Karpas-422 (cell line): ENCODE measurements around the gene DIP2B. TPM values are rescaled to one million over a fixed set of nuclear protein-coding genes. Genes with fewer than 3 reads are reported as not detected.

Experiments
- DNase-seq: peaks from one replicate; pipeline ENCODE4 v3.0.0-alpha.2; 2015
- H2AFZ ChIP-seq: fragments of 200-600 bp; sonication (generic); 2 replicates; pipeline ENCODE4 v1.6.1; 2014; ENCODE audit warnings: antibody characterized with exemption, low read length, mixed read lengths
- H3K27ac ChIP-seq: fragments of 200-600 bp; sonication (generic); 2 replicates; pipeline ENCODE4 v1.5.1; 2014; ENCODE audit warnings: mild to moderate bottlenecking, low read length, moderate library complexity
- H3K27me3 ChIP-seq: fragments of 200-600 bp; sonication (generic); 2 replicates; pipeline ENCODE4 v1.6.1; 2014; ENCODE audit warnings: low read length, mixed read lengths
- H3K36me3 ChIP-seq: fragments of 200-600 bp; sonication (generic); 2 replicates; pipeline ENCODE4 v1.6.1; 2014; ENCODE audit warnings: low read length, mixed read lengths; ENCODE audit not compliant: insufficient read depth
- H3K4me1 ChIP-seq: fragments of 200-600 bp; sonication (generic); 2 replicates; pipeline ENCODE4 v1.6.1; 2014; ENCODE audit warnings: mild to moderate bottlenecking, low read length, mixed read lengths
- H3K4me2 ChIP-seq: fragments of 200-600 bp; sonication (generic); 2 replicates; pipeline ENCODE4 v1.6.1; 2014; ENCODE audit warnings: low read length, low read depth, mild to moderate bottlenecking; ENCODE audit not compliant: poor library complexity, severe bottlenecking
- H3K4me3 ChIP-seq: fragments of 200-600 bp; sonication (generic); 2 replicates; pipeline ENCODE4 v1.5.1; 2014; ENCODE audit warnings: mild to moderate bottlenecking, antibody characterized with exemption, low read length, mixed read lengths
- H3K79me2 ChIP-seq: fragments of 200-600 bp; sonication (generic); 2 replicates; pipeline ENCODE4 v1.6.1; 2014; ENCODE audit warnings: mild to moderate bottlenecking, low read length, mixed read lengths
- H3K9ac ChIP-seq: fragments of 200-600 bp; sonication (generic); 2 replicates; pipeline ENCODE4 v1.6.0; 2014; ENCODE audit warnings: low read length
- H3K9me2 ChIP-seq: fragments of 200-600 bp; sonication (generic), shearing (Covaris generic); replicated peaks from 2 replicates; pipeline ENCODE4 v1.6.0; 2014; ENCODE audit warnings: mild to moderate bottlenecking, low read length, moderate library complexity; ENCODE audit not compliant: insufficient read depth
- H3K9me3 ChIP-seq: fragments of 300-700, 200-600 bp; sonication (generic); 2 replicates; pipeline ENCODE4 v1.6.1; 2014; ENCODE audit warnings: low read length, mixed read lengths
- H4K20me1 ChIP-seq: fragments of 200-600 bp; sonication (generic); 2 replicates; pipeline ENCODE4 v1.6.1; 2014; ENCODE audit warnings: mild to moderate bottlenecking, antibody characterized with exemption, low read length, low read depth; ENCODE audit not compliant: insufficient read depth
- total RNA-seq: library from RNA; depleted of rRNA; stranded (reverse); fragments of >200 nt; shearing (Covaris generic); gene quantifications from 2 replicates; pipeline ENCODE4 v1.2.3, GENCODE V29; 2014; ENCODE audit warnings: low replicate concordance

Gene DIP2B
- total RNA-seq, 1 experiment from 2014 or later = 37.5 TPM

DNA sequence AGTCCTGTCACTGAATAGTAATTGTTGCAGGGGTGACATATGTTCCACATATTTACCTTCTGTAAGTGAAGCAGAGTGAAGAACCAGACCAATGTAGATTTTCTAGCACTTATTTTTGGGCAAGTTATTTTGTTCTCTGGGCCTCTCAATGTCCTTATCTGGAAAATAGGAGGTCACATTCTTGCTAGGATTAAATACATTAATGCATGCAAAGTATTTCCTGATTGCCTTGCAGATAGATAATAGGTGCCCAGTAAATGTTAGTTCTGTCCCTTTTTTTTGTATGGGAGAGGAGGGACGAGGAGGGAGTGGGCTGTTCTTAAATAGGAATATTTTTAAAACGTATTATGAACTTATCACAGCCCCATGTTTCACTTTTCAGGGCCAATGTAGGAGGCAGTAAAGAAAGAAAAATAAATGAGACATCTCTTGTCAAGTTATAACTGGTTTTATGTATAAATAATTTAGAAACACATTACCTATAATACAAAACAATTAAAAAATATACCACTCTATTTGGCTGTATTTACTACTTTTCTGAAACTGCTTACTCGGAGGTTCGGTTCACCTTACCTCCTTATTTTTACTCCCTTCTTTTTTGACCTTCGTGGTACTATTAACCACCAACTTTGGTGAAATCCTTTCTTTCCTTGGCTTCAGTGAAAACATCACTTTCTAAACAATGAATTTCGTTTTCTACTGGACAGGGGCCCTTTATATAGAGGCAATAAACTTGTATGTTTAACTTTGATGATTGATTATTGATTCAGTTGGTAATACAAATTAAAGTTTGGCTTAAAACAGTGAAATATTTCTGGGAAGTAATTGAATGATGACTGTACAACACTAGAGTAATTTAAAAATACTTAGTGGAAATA, 41.9 kb downstream of the DIP2B start:
- Histone ChIP-seq H3K9ac (no peak overlapping the region), H2AFZ (no peak overlapping the region), H3K4me1 (peaks cover 32% of the 10 kb centered on the region), H4K20me1 (no peaks in the 10 kb centered on the region), H3K79me2 (peaks cover 95% of the 10 kb centered on the region), H3K4me3 (no peak overlapping the region), H3K27ac (peak overlapping the region; percentile 46), H3K9me2 (no peaks in the 10 kb centered on the region), H3K4me2 (peak overlapping the region; percentile 26), H3K36me3 (no peaks in the 10 kb centered on the region), H3K9me3 (no peaks in the 10 kb centered on the region), H3K27me3 (no peaks in the 10 kb centered on the region)
- DNase-seq = no peak

DNA sequence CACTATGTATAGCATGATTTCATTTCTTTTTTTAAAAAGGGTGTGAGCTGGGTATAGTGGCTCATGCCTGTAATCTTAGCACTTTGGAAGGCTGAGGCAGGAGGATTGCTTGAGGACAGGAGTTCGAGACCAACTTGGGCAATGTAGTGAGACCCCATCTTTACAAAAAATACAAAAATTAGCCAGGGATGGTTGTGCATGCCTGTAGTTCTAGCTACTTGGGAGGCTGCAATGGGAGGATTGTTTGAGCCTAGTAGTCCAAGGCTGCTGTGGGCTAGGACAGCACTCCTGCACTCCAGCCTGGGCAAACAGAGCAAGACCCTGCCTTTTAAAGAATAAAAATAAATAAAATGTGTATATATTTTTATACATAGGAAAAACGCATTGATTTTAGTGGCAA, 43.0 kb downstream of the DIP2B start:
- Histone ChIP-seq H2AFZ (no peak overlapping the region), H3K36me3 (no peaks in the 10 kb centered on the region), H3K79me2 (peaks cover 96% of the 10 kb centered on the region), H3K4me3 (no peak overlapping the region), H3K9ac (no peak overlapping the region), H3K27ac (no peak overlapping the region), H3K4me2 (no peak overlapping the region), H3K27me3 (no peaks in the 10 kb centered on the region), H3K9me2 (no peaks in the 10 kb centered on the region), H3K9me3 (no peaks in the 10 kb centered on the region), H3K4me1 (peaks cover 31% of the 10 kb centered on the region), H4K20me1 (no peaks in the 10 kb centered on the region)
- DNase-seq = no peak

DNA sequence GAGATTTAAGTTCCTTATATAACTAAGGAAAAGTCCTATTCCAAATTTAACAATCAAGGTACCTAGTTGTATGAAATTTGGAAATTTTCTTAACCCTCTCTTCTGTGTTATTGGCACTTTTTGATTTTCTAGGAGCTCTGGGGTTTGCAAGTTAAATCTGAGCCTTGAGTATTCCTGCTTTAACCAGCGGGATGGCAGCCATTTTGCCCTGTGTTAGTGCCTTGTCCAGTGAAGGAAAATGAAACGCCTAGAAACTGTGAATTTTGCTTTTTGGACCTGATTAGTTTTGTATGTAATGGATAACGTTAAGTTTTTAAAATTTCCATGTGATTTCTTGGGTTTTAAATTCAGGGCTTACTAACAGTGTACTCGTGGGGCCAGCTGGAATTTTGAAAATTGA, 45.1 kb downstream of the DIP2B start:
- no peak for DNase-seq
- H3K36me3 ChIP-seq = no peaks in the 10 kb centered on the region
- H3K79me2 ChIP-seq = peaks cover 100% of the 10 kb centered on the region
- H3K9me3 ChIP-seq = no peaks in the 10 kb centered on the region
- peaks cover 31% of the 10 kb centered on the region for H3K4me1 ChIP-seq
- H3K9ac ChIP-seq = no peak overlapping the region
- H3K4me3 ChIP-seq = no peak overlapping the region
- H3K9me2 ChIP-seq = no peaks in the 10 kb centered on the region
- no peaks in the 10 kb centered on the region for H3K27me3 ChIP-seq
- H2AFZ ChIP-seq = no peak overlapping the region
- no peak overlapping the region for H3K27ac ChIP-seq
- no peak overlapping the region for H3K4me2 ChIP-seq
- H4K20me1 ChIP-seq = no peaks in the 10 kb centered on the region

DNA sequence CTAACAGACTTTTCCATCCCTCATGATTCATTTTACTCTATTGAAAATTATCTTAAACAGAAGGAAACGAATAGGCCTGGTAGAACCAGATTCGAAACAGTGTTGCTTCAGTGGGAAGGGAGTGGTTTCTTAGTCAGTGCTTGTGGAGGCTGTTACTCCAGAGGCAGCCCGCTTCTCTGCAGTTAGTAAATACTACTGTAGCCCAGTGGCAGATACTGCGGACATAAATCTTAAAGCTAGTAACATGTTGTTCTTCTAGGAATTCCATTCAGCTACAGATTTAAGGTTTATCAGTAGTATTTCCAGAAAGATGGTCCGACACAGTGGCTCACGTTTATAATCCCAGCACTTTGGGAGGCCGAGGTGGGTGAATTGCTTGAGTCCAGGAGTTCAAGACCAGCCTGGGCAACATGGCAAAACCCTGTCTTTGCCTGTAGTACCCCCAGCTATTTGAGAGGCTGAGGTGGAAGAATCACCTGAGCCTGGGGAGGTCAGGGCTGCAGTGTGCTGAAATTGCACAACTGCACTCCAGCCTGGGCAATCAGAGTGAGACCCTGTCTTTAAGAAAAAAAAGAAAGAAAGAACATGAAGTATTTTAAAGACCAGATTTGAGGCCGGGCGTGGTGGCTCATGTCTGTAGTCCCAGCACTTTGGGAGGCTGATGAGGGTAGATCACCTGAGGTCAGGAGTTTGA, 45.9 kb downstream of the DIP2B start:
- no peak overlapping the region for H3K4me2 ChIP-seq
- no peak overlapping the region for H3K27ac ChIP-seq
- H3K4me1 ChIP-seq = peaks cover 26% of the 10 kb centered on the region
- no peaks in the 10 kb centered on the region for H3K27me3 ChIP-seq
- no peaks in the 10 kb centered on the region for H3K9me3 ChIP-seq
- H3K4me3 ChIP-seq = no peak overlapping the region
- H4K20me1 ChIP-seq = no peaks in the 10 kb centered on the region
- H3K79me2 ChIP-seq = peaks cover 100% of the 10 kb centered on the region
- no peak overlapping the region for H3K9ac ChIP-seq
- DNase-seq = no peak
- no peaks in the 10 kb centered on the region for H3K9me2 ChIP-seq
- H2AFZ ChIP-seq = no peak overlapping the region
- H3K36me3 ChIP-seq = no peaks in the 10 kb centered on the region

DNA sequence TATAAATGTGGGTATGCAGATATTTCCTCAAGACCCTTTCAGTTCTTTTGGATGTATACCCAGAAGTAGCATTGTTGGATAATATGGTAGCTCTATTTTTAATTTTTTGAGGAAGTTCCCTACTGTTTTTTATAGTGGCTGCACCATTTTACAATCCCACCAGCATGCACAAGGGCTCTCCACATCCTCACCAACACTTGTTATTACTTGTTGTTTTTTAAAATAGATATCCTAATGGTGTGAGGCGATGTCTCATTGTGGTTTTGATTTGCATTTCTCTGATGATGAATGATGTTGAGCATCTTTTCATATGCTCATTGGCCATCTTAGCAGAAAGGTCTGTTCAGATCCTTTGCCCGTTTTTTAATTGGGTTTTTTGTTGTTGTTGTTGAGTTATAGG, 47.1 kb downstream of the DIP2B start:
- no peak for DNase-seq
- Histone ChIP-seq H3K9me3 (no peaks in the 10 kb centered on the region), H3K36me3 (no peaks in the 10 kb centered on the region), H3K79me2 (peaks cover 100% of the 10 kb centered on the region), H2AFZ (no peak overlapping the region), H3K4me2 (no peak overlapping the region), H3K4me3 (no peak overlapping the region), H3K27me3 (no peaks in the 10 kb centered on the region), H4K20me1 (no peaks in the 10 kb centered on the region), H3K27ac (no peak overlapping the region), H3K4me1 (peaks cover 14% of the 10 kb centered on the region), H3K9me2 (no peaks in the 10 kb centered on the region), H3K9ac (no peak overlapping the region)

DNA sequence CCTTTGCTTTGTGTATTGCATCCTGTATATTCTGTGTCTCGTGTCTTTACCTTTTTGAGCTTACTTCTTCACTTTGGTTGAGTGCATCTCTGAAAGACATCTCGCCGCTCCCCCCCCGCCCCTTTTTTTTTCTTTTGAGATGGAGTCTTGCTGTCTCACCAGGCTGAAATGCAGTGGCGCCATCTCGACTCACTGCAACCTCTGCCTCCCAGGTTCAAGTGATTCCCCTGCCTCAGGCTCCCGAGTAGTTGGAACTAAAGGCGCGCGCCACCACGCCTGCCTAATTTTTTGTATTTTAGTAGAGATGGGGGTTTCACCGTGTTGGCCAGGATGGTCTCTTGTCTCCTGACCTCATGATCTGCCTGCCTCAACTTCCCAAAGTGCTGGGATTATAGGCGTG, 49.9 kb downstream of the DIP2B start:
- Histone ChIP-seq H2AFZ (no peak overlapping the region), H3K36me3 (no peaks in the 10 kb centered on the region), H3K4me2 (no peak overlapping the region), H3K4me3 (no peak overlapping the region), H3K9ac (no peak overlapping the region), H3K9me2 (no peaks in the 10 kb centered on the region), H3K79me2 (peaks cover 100% of the 10 kb centered on the region), H4K20me1 (no peaks in the 10 kb centered on the region), H3K9me3 (no peaks in the 10 kb centered on the region), H3K4me1 (peaks cover 14% of the 10 kb centered on the region), H3K27me3 (no peaks in the 10 kb centered on the region), H3K27ac (no peak overlapping the region)
- no peak for DNase-seq

DNA sequence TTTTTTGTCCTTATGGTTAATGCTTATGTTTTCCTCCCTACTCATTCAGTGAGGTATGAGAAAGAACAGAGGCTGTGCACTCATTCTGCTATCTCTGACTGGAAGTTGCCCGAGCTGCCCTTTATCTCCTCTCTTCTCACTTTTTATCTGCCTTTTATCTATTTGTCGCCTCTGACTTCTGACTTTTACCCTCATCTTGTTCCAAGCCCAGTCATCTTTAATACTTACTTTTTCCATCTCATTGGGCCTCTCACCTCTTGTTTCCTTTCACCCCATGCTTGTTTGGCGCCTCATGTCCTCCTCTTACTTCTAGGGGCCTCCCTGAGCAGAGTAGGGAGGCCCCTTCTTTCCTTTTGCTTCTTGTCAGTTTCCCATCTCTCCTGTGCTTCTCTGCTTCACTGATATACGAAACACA, 50.7 kb downstream of the DIP2B start:
- DNase-seq = no peak
- Histone ChIP-seq H3K36me3 (no peaks in the 10 kb centered on the region), H2AFZ (no peak overlapping the region), H4K20me1 (no peaks in the 10 kb centered on the region), H3K9me3 (no peaks in the 10 kb centered on the region), H3K4me3 (no peak overlapping the region), H3K27me3 (no peaks in the 10 kb centered on the region), H3K79me2 (peaks cover 95% of the 10 kb centered on the region), H3K9me2 (no peaks in the 10 kb centered on the region), H3K27ac (no peak overlapping the region), H3K9ac (no peak overlapping the region), H3K4me2 (no peak overlapping the region), H3K4me1 (peaks cover 14% of the 10 kb centered on the region)

DNA sequence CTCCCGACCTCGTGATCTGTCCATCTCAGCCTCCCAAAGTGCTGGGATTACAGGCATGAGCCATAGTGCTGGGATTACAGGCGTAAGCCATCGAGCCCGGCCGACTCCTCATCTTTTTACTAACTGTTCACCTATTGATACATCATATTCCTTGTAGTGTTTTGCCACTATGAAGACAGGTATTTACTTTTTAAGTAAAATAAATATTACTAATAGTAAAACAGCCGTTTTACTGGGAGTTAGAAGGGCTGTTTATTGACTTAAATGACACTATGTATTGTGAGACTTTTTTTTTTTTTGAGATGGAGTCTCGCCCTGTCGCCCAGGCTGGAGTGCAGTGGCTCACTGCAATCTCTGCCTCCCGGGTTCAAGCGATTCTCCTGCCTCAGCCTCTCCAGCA, 51.5 kb downstream of the DIP2B start:
- H3K9me2 ChIP-seq = no peaks in the 10 kb centered on the region
- no peak for DNase-seq
- H4K20me1 ChIP-seq = no peaks in the 10 kb centered on the region
- no peak overlapping the region for H2AFZ ChIP-seq
- H3K9ac ChIP-seq = no peak overlapping the region
- no peak overlapping the region for H3K4me2 ChIP-seq
- H3K9me3 ChIP-seq = no peaks in the 10 kb centered on the region
- H3K79me2 ChIP-seq = peaks cover 93% of the 10 kb centered on the region
- peaks cover 21% of the 10 kb centered on the region for H3K4me1 ChIP-seq
- no peaks in the 10 kb centered on the region for H3K36me3 ChIP-seq
- H3K4me3 ChIP-seq = no peak overlapping the region
- no peaks in the 10 kb centered on the region for H3K27me3 ChIP-seq
- no peak overlapping the region for H3K27ac ChIP-seq
